K562 (cell line): ENCODE data around the gene ATP5F1D. TPM values are rescaled to one million over a fixed set of nuclear protein-coding genes. Genes with fewer than 3 reads are reported as not detected.
A peak's percentile ranks its signal among the peaks of the same experiment; 100 is the strongest.

ENCODE experiments used
- CREB3L1 ChIP-seq: fragments of 450-650 bp; IDR thresholded peaks from 2 replicates; pipeline ENCODE4 v1.6.1; 2014; ENCODE audit warnings: low read depth, mild to moderate bottlenecking, moderate library complexity, borderline replicate concordance
- EP300 ChIP-seq: IDR thresholded peaks from 2 replicates; pipeline ENCODE4 v1.6.1; 2012; ENCODE audit warnings: low read length, improper control_type of control experiment
- HMGN3 ChIP-seq: IDR thresholded peaks from 2 replicates; pipeline ENCODE4 v1.6.1; 2011; ENCODE audit warnings: borderline replicate concordance, low read depth, mild to moderate bottlenecking, mixed read lengths, low read length; ENCODE audit not compliant: insufficient read length; ENCODE audit errors: extremely low read depth
- NEUROD1 ChIP-seq: fragments of 150-350 bp; IDR thresholded peaks from 2 replicates; pipeline ENCODE4 v1.6.1; 2014; ENCODE audit warnings: borderline replicate concordance, low read length, low read depth; ENCODE audit not compliant: partially characterized antibody
- RBM25 ChIP-seq: fragments of 200-400 bp; formaldehyde crosslinking; IDR thresholded peaks from 2 replicates; pipeline ENCODE4 v1.6.1; 2018; ENCODE audit warnings: low read length, low read depth, moderate library complexity; ENCODE audit not compliant: severe bottlenecking
- REST ChIP-seq, 2 experiments: fragments of 450-650 bp; formaldehyde crosslinking in 1 of 2; IDR thresholded peaks; 2 replicates each; pipeline versions ENCODE4 v1.4.0 to v1.6.1; 2014 to 2020; ENCODE audit warnings: mild to moderate bottlenecking in 2 of 2, borderline replicate concordance in 1 of 2, low read depth in 1 of 2
- ZBTB11 ChIP-seq, 3 experiments: fragments of 200-800 bp in 1 of 3; fragments of 250-450 bp in 1 of 3; fragments of 450-650 bp in 1 of 3; sonication (Bioruptor Pico) in 1 of 3; sonication (Bioruptor generic) in 1 of 3; formaldehyde crosslinking in 1 of 3; IDR thresholded peaks; 2 replicates each; pipeline versions ENCODE4 v1.6.1 to v1.8.0; 2016 to 2022; ENCODE audit warnings: mild to moderate bottlenecking in 2 of 3, missing genetic modification characterization in 2 of 3, missing compliant biosample characterization in 1 of 3, moderate library complexity in 1 of 3
- ZNF263 ChIP-seq: sonication (generic); formaldehyde crosslinking; IDR thresholded peaks from 2 replicates; pipeline ENCODE4 v1.8.0; 2022; ENCODE audit warnings: mild to moderate bottlenecking, missing genetic modification reagents, borderline replicate concordance
- ZNF280B ChIP-seq: fragments of 250-450 bp; sonication (Bioruptor Pico); IDR thresholded peaks from 2 replicates; pipeline ENCODE4 v1.5.1; 2021; ENCODE audit warnings: mild to moderate bottlenecking
- polyA plus RNA-seq, 8 experiments: library from polyadenylated mRNA; depleted of rRNA in 4 of 8; stranded (reverse) in 5 of 8; unstranded in 3 of 8; fragments of >200 nt; fragmentation: Nextera tagmentation in 2 of 8; fragmentation: Illumina TruSeq in 1 of 8; extraction: Ambion mirVana in 2 of 8; extraction: Trizol in 1 of 8; gene quantifications; 2 replicates each; pipeline versions ENCODE4 v1.2.1 to v1.2.3, GENCODE V29; 2011 to 2014; ENCODE audit warnings: inconsistent platforms in 1 of 8, missing spikeins in 1 of 8
- total RNA-seq, 7 experiments: library from RNA; depleted of rRNA in 6 of 7; stranded (reverse); fragments of >200 nt in 6 of 7; fragmentation: Illumina TruSeq in 2 of 7; extraction: Trizol in 2 of 7; gene quantifications; 2 replicates each; pipeline versions ENCODE4 v1.2.1 to v1.2.3, GENCODE V29; 2011 to 2021; ENCODE audit warnings: low replicate concordance in 1 of 7

The ATP5F1D gene
- total and polyA plus RNA-seq, 9 of the 15 experiments (the other 6 are each of a cell fraction or from before 2014, with no cell fraction given): 3.9 to 409 (median 36.8) TPM

- peak in 1 of 3 experiments; percentile 32; a peak in 1 of 6 replicates for TF ChIP-seq ZBTB11 (CRISPR knock-in tag; IDR thresholded peaks at IDR 0.05)
- TF ChIP-seq CREB3L1: peak; percentile 76; the same call in 1 of the 2 replicates
- no peak for TF ChIP-seq NEUROD1
- 0 out of 2 replicates have a peak, but pooled peaks have one; percentile 64 for TF ChIP-seq ZNF280B (CRISPR knock-in tag)
- TF ChIP-seq ZNF263 (CRISPR knock-in tag): no peak
- TF ChIP-seq EP300: no peak
- TF ChIP-seq REST (IDR thresholded peaks at IDR 0.05; ENCODE audit: borderline replicate concordance): no peak
- 0 out of 2 replicates have a peak, but pooled peaks have one; percentile 17 for TF ChIP-seq REST (CRISPR knock-in tag; IDR thresholded peaks at IDR 0.05; ENCODE audit: low read depth)
- TF ChIP-seq HMGN3: peak; percentile 27
- TF ChIP-seq RBM25: peak; percentile 76
- TF ChIP-seq, all 486 proteins: peak for 63
Observed at GRCh38 chr19:1274852-1275259, 33.3 kb downstream of the ATP5F1D start (continued).
